K562 (cell line): ENCODE data around the gene FBXO46. TPM values are rescaled to one million over a fixed set of nuclear protein-coding genes. Genes with fewer than 3 reads are reported as not detected.

ENCODE experiments used
- BRD9 ChIP-seq: fragments of 450-650 bp; IDR thresholded peaks from 2 replicates; pipeline ENCODE4 v1.6.1; 2018; ENCODE audit warnings: low read depth; ENCODE audit not compliant: partially characterized antibody
- CC2D1A ChIP-seq: fragments of 450-650 bp; IDR thresholded peaks from 2 replicates; pipeline ENCODE4 v1.6.1; 2017; ENCODE audit warnings: mild to moderate bottlenecking
- ELF2 ChIP-seq: fragments of 250-450 bp; sonication (Bioruptor Pico); IDR thresholded peaks from 2 replicates; pipeline ENCODE4 v1.5.0; 2021; ENCODE audit warnings: mild to moderate bottlenecking
- GTF2A2 ChIP-seq: IDR thresholded peaks from 2 replicates; pipeline ENCODE4 v1.6.1; 2016; ENCODE audit warnings: mild to moderate bottlenecking, missing genetic modification characterization, missing compliant biosample characterization
- ILK ChIP-seq: fragments of 450-650 bp; IDR thresholded peaks from 2 replicates; pipeline ENCODE4 v1.6.1; 2016; ENCODE audit warnings: missing genetic modification characterization, low read depth, mild to moderate bottlenecking, missing compliant biosample characterization, moderate library complexity, borderline replicate concordance
- NFIC ChIP-seq: fragments of 450-650 bp; IDR thresholded peaks from 2 replicates; pipeline ENCODE4 v1.6.1; 2017; ENCODE audit warnings: mild to moderate bottlenecking, inconsistent platforms
- NR3C1 ChIP-seq: sonication (generic); formaldehyde crosslinking; IDR thresholded peaks from 2 replicates; pipeline ENCODE4 v1.8.1; 2022; ENCODE audit warnings: missing genetic modification reagents
- NR4A1 ChIP-seq, 2 experiments: fragments of 250-450 bp in 1 of 2; fragments of 450-650 bp in 1 of 2; sonication (Bioruptor Pico) in 1 of 2; IDR thresholded peaks; 2 replicates each; pipeline versions ENCODE4 v1.4.0 to v1.6.1; 2016 to 2020; ENCODE audit warnings: mild to moderate bottlenecking in 2 of 2, missing compliant biosample characterization in 1 of 2, missing genetic modification characterization in 1 of 2, moderate library complexity in 1 of 2
- PHF8 ChIP-seq: fragments of 200-600 bp; sonication (generic); IDR thresholded peaks from 2 replicates; pipeline ENCODE4 v1.6.1; 2012; ENCODE audit warnings: mixed run types, mild to moderate bottlenecking, inconsistent platforms, low read length, moderate library complexity, borderline replicate concordance
- POLR2H ChIP-seq: IDR thresholded peaks from 2 replicates; pipeline ENCODE4 v1.6.1; 2016; ENCODE audit warnings: missing genetic modification characterization, low read depth, mild to moderate bottlenecking, control low read depth, missing compliant biosample characterization, moderate library complexity
- RBM14 ChIP-seq: fragments of 200-400 bp; formaldehyde crosslinking; IDR thresholded peaks from 2 replicates; pipeline ENCODE4 v1.6.1; 2018; ENCODE audit warnings: low read depth, mild to moderate bottlenecking, low read length, moderate library complexity, borderline replicate concordance; ENCODE audit not compliant: insufficient read depth
- SLC30A9 ChIP-seq: fragments of 250-450 bp; sonication (Bioruptor Pico); IDR thresholded peaks from 2 replicates; pipeline ENCODE4 v1.8.0; 2022; ENCODE audit warnings: mild to moderate bottlenecking, moderate library complexity
- SMAD3 ChIP-seq: fragments of 450-650 bp; formaldehyde crosslinking; conservative IDR thresholded peaks from 2 replicates; pipeline ENCODE4 v1.4.0; 2020; ENCODE audit warnings: mild to moderate bottlenecking
- STAT5A ChIP-seq: IDR thresholded peaks from 2 replicates; pipeline ENCODE4 v1.6.1; 2012; ENCODE audit warnings: low read length, inconsistent platforms, borderline replicate concordance
- TAF7 ChIP-seq: fragments of 450-650 bp; IDR thresholded peaks from 2 replicates; pipeline ENCODE4 v1.6.1; 2016; ENCODE audit warnings: missing genetic modification characterization, missing compliant biosample characterization
- TGIF2 ChIP-seq: sonication (generic); formaldehyde crosslinking; IDR thresholded peaks from 2 replicates; pipeline ENCODE4 v1.8.1; 2022; ENCODE audit warnings: mild to moderate bottlenecking, missing genetic modification reagents, moderate library complexity
- polyA plus RNA-seq, 8 experiments: library from polyadenylated mRNA; depleted of rRNA in 4 of 8; stranded (reverse) in 5 of 8; unstranded in 3 of 8; fragments of >200 nt; fragmentation: Nextera tagmentation in 2 of 8; fragmentation: Illumina TruSeq in 1 of 8; extraction: Ambion mirVana in 2 of 8; extraction: Trizol in 1 of 8; gene quantifications; 2 replicates each; pipeline versions ENCODE4 v1.2.1 to v1.2.3, GENCODE V29; 2011 to 2014; ENCODE audit warnings: inconsistent platforms in 1 of 8, missing spikeins in 1 of 8
- total RNA-seq, 7 experiments: library from RNA; depleted of rRNA in 6 of 7; stranded (reverse); fragments of >200 nt in 6 of 7; fragmentation: Illumina TruSeq in 2 of 7; extraction: Trizol in 2 of 7; gene quantifications; 2 replicates each; pipeline versions ENCODE4 v1.2.1 to v1.2.3, GENCODE V29; 2011 to 2021; ENCODE audit warnings: low replicate concordance in 1 of 7
- TF ChIP-seq, protein P1 (sequence below): fragments of 450-650 bp; IDR thresholded peaks from 2 replicates; pipeline ENCODE4 v1.6.1; 2016; ENCODE audit warnings: mild to moderate bottlenecking
- TF ChIP-seq, protein P2 (sequence below): sonication (generic); formaldehyde crosslinking; IDR thresholded peaks from 2 replicates; pipeline ENCODE4 v1.8.0; 2022; ENCODE audit warnings: mild to moderate bottlenecking, missing genetic modification reagents
- TF ChIP-seq, protein P3 (sequence below): fragments of 250-450 bp; sonication (Bioruptor Pico); IDR thresholded peaks from 2 replicates; pipeline ENCODE4 v1.5.0; 2021
- TF ChIP-seq, protein P4 (sequence below): fragments of 250-450 bp; sonication (Bioruptor Pico); IDR thresholded peaks from 2 replicates; pipeline ENCODE4 v1.8.0; 2022; ENCODE audit warnings: inconsistent platforms
- TF ChIP-seq, protein P5 (sequence below): fragments of 250-450 bp; sonication (Bioruptor Pico); IDR thresholded peaks from 2 replicates; pipeline ENCODE4 v1.5.0; 2021

Gene FBXO46
- total and polyA plus RNA-seq, 9 of the 15 experiments (the other 6 are each of a cell fraction or from before 2014, with no cell fraction given): 1.5 to 36.1 (median 7.3) TPM

DNA sequence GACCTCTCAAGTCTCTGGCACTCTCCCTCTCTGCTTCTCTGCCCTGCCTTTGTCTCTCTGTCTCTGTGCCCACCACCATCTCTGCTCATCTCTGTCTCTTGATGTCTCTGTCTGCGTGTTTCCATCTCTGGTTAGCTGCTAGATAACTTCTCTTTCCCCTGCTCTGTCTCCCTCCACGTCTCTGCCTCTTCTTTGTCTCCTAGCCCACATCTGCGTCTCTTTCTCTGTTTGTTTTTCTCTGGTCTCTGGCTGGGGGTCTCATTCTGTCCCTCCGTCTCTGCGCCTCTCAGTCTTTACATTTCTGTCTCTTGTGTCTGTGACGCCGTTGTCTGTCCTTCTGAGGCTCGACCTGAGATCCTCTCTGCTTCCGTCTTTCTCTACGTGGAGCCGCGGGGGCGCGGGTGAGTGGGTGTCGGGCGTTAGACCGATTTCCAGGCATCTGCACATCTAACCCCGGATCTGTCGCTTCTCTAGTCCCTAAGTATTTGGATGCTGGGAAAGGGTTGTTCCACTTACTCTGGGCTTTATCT lies 62.3 kb downstream of the FBXO46 start (continued):
- TF ChIP-seq, protein P1, sequence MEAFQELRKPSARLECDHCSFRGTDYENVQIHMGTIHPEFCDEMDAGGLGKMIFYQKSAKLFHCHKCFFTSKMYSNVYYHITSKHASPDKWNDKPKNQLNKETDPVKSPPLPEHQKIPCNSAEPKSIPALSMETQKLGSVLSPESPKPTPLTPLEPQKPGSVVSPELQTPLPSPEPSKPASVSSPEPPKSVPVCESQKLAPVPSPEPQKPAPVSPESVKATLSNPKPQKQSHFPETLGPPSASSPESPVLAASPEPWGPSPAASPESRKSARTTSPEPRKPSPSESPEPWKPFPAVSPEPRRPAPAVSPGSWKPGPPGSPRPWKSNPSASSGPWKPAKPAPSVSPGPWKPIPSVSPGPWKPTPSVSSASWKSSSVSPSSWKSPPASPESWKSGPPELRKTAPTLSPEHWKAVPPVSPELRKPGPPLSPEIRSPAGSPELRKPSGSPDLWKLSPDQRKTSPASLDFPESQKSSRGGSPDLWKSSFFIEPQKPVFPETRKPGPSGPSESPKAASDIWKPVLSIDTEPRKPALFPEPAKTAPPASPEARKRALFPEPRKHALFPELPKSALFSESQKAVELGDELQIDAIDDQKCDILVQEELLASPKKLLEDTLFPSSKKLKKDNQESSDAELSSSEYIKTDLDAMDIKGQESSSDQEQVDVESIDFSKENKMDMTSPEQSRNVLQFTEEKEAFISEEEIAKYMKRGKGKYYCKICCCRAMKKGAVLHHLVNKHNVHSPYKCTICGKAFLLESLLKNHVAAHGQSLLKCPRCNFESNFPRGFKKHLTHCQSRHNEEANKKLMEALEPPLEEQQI: no peak
- TF ChIP-seq ILK (tag) (no peak), NR4A1 (CRISPR knock-in tag; IDR thresholded peaks at IDR 0.05) (no peak), NR4A1 (tag; IDR thresholded peaks at IDR 0.05) (no peak), SMAD3 (no peak), GTF2A2 (no peak), BRD9 (peak; percentile 80), POLR2H (no peak), NR3C1 (CRISPR knock-in tag) (no peak), RBM14 (no peak), TAF7 (tag) (peak; percentile 75; the same call in 1 of the 2 replicates), ELF2 (CRISPR knock-in tag) (no peak), NFIC (no peak; the same call in 1 of the 2 replicates), CC2D1A (peak; percentile 42; the same call in 1 of the 2 replicates), STAT5A (no peak), SLC30A9 (CRISPR knock-in tag) (no peak), PHF8 (no peak), TGIF2 (CRISPR knock-in tag) (no peak)
- TF ChIP-seq, protein P2, sequence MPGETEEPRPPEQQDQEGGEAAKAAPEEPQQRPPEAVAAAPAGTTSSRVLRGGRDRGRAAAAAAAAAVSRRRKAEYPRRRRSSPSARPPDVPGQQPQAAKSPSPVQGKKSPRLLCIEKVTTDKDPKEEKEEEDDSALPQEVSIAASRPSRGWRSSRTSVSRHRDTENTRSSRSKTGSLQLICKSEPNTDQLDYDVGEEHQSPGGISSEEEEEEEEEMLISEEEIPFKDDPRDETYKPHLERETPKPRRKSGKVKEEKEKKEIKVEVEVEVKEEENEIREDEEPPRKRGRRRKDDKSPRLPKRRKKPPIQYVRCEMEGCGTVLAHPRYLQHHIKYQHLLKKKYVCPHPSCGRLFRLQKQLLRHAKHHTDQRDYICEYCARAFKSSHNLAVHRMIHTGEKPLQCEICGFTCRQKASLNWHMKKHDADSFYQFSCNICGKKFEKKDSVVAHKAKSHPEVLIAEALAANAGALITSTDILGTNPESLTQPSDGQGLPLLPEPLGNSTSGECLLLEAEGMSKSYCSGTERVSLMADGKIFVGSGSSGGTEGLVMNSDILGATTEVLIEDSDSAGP: peak; percentile 42; the same call in 1 of the 2 replicates
- TF ChIP-seq, protein P3, sequence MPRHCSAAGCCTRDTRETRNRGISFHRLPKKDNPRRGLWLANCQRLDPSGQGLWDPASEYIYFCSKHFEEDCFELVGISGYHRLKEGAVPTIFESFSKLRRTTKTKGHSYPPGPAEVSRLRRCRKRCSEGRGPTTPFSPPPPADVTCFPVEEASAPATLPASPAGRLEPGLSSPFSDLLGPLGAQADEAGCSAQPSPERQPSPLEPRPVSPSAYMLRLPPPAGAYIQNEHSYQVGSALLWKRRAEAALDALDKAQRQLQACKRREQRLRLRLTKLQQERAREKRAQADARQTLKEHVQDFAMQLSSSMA: no peak
- TF ChIP-seq, protein P4, sequence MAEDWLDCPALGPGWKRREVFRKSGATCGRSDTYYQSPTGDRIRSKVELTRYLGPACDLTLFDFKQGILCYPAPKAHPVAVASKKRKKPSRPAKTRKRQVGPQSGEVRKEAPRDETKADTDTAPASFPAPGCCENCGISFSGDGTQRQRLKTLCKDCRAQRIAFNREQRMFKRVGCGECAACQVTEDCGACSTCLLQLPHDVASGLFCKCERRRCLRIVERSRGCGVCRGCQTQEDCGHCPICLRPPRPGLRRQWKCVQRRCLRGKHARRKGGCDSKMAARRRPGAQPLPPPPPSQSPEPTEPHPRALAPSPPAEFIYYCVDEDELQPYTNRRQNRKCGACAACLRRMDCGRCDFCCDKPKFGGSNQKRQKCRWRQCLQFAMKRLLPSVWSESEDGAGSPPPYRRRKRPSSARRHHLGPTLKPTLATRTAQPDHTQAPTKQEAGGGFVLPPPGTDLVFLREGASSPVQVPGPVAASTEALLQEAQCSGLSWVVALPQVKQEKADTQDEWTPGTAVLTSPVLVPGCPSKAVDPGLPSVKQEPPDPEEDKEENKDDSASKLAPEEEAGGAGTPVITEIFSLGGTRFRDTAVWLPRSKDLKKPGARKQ (CRISPR knock-in tag): no peak
- TF ChIP-seq, protein P5, sequence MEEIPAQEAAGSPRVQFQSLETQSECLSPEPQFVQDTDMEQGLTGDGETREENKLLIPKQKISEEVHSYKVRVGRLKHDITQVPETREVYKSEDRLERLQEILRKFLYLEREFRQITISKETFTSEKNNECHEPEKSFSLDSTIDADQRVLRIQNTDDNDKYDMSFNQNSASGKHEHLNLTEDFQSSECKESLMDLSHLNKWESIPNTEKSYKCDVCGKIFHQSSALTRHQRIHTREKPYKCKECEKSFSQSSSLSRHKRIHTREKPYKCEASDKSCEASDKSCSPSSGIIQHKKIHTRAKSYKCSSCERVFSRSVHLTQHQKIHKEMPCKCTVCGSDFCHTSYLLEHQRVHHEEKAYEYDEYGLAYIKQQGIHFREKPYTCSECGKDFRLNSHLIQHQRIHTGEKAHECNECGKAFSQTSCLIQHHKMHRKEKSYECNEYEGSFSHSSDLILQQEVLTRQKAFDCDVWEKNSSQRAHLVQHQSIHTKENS (CRISPR knock-in tag): no peak
